Liver (tissue), 9 donors: ENCODE results near the gene UBE2D3. TPM values are rescaled to one million over a fixed set of nuclear protein-coding genes. Genes with fewer than 3 reads are reported as not detected.

Experiments
- DNase-seq: peaks from one replicate; pipeline ENCODE4 v3.0.0-alpha.2; 2017; ENCODE audit warnings: low spot score
- H3K27ac ChIP-seq, 2 donors: one replicate each; pipeline ENCODE4 v1.7.0; 2013; ENCODE audit warnings: inconsistent platforms in 2 of 2, low read length in 2 of 2, control low read depth in 1 of 2, low read depth in 1 of 2, mild to moderate bottlenecking in 1 of 2
- H3K27me3 ChIP-seq, 4 donors: one replicate each; pipeline versions ENCODE4 v1.6.1 to v1.7.0; 2013; ENCODE audit warnings: low read length in 3 of 4, inconsistent platforms in 1 of 4, mild to moderate bottlenecking in 1 of 4, moderate library complexity in 1 of 4; ENCODE audit not compliant: control insufficient read depth in 4 of 4, insufficient read depth in 4 of 4
- H3K36me3 ChIP-seq, 4 donors: one replicate each; pipeline versions ENCODE4 v1.6.1 to v1.7.0; 2013; ENCODE audit warnings: low read length in 3 of 4, mild to moderate bottlenecking in 3 of 4, low read depth in 1 of 4, moderate library complexity in 1 of 4; ENCODE audit not compliant: control insufficient read depth in 4 of 4, insufficient read depth in 3 of 4
- H3K4me1 ChIP-seq, 4 donors: one replicate each; pipeline versions ENCODE4 v1.6.1 to v1.7.0; 2013; ENCODE audit warnings: low read length in 3 of 4, mild to moderate bottlenecking in 3 of 4, moderate library complexity in 1 of 4; ENCODE audit not compliant: control insufficient read depth in 4 of 4, insufficient read depth in 4 of 4
- H3K4me3 ChIP-seq, 3 donors: one replicate each; pipeline versions ENCODE4 v1.6.1 to v1.7.0; 2013; ENCODE audit warnings: low read length in 3 of 3, control low read depth in 1 of 3, low read depth in 1 of 3, mild to moderate bottlenecking in 1 of 3
- H3K9ac ChIP-seq, 2 donors: one replicate each; pipeline ENCODE4 v1.7.0; 2013; ENCODE audit warnings: low read length in 2 of 2, mild to moderate bottlenecking in 2 of 2, moderate library complexity in 2 of 2, control low read depth in 1 of 2, low read depth in 1 of 2
- H3K9me3 ChIP-seq, 4 donors: one replicate each; pipeline versions ENCODE4 v1.6.1 to v1.7.0; 2013; ENCODE audit warnings: low read length in 3 of 4; ENCODE audit not compliant: control insufficient read depth in 4 of 4
- EGR1 ChIP-seq, 2 donors: IDR thresholded peaks; 2 replicates each; pipeline ENCODE4 v1.6.1; 2016 to 2018; ENCODE audit warnings: antibody characterized with exemption in 2 of 2, low read depth in 2 of 2
- HNF4A ChIP-seq, 2 donors: conservative IDR thresholded peaks; 2 replicates each; pipeline ENCODE4 v1.6.1; 2016; ENCODE audit warnings: antibody characterized with exemption in 2 of 2, mild to moderate bottlenecking in 2 of 2
- HNF4G ChIP-seq: IDR thresholded peaks from 2 replicates; pipeline ENCODE4 v1.6.1; 2016; ENCODE audit warnings: antibody characterized with exemption
- JUND ChIP-seq, 2 donors: IDR thresholded peaks; 2 replicates each; pipeline ENCODE4 v1.6.1; 2016; ENCODE audit warnings: antibody characterized with exemption in 2 of 2
- NR2F2 ChIP-seq: IDR thresholded peaks from 2 replicates; pipeline ENCODE4 v1.6.1; 2016; ENCODE audit warnings: antibody characterized with exemption
- RAD21 ChIP-seq, 2 donors: IDR thresholded peaks; 2 replicates each; pipeline ENCODE4 v1.6.1; 2016; ENCODE audit warnings: antibody characterized with exemption in 2 of 2, mild to moderate bottlenecking in 2 of 2
- RXRA ChIP-seq, 2 donors: IDR thresholded peaks; 2 replicates each; pipeline ENCODE4 v1.6.1; 2017 to 2018; ENCODE audit warnings: antibody characterized with exemption in 2 of 2, mild to moderate bottlenecking in 1 of 2
- SP1 ChIP-seq: IDR thresholded peaks from 2 replicates; pipeline ENCODE4 v1.6.1; 2018; ENCODE audit warnings: antibody characterized with exemption, mild to moderate bottlenecking
- TAF1 ChIP-seq: conservative IDR thresholded peaks from 2 replicates; pipeline ENCODE4 v1.6.1; 2016; ENCODE audit warnings: antibody characterized with exemption, mild to moderate bottlenecking
- YY1 ChIP-seq: IDR thresholded peaks from 2 replicates; pipeline ENCODE4 v1.6.1; 2016; ENCODE audit warnings: antibody characterized with exemption, mild to moderate bottlenecking
- WGBS: extraction: QIAGEN DNeasy Blood & Tissue Kit; methylation state at CpG from one replicate; pipeline ENCODE4 v1.1.7; 2013; 5-methylcytosine and 5-hydroxymethylcytosine counted together
- polyA plus RNA-seq, 2 donors: library from polyadenylated mRNA; stranded (reverse) in 1 of 2; unstranded in 1 of 2; fragments of 200-250 nt in 1 of 2; fragments of >200 nt in 1 of 2; fragmentation: Nextera tagmentation in 1 of 2; extraction: Ambion mirVana in 1 of 2; gene quantifications; one replicate each; pipeline versions ENCODE4 v1.2.1 to v1.2.3, GENCODE V29; 2013 to 2015
- total RNA-seq, 2 donors: library from RNA; depleted of rRNA; stranded (reverse); fragments of >200 nt; gene quantifications; one replicate each; pipeline ENCODE4 v1.2.3, GENCODE V29; 2014
- TF ChIP-seq, protein P1 (sequence below): fragments of 150-350 bp; IDR thresholded peaks from 2 replicates; pipeline ENCODE4 v1.5.1; 2017; ENCODE audit warnings: improper control_type of control experiment, low read depth, low read length; ENCODE audit not compliant: missing input control
- TF ChIP-seq, protein P2 (sequence below): IDR thresholded peaks from 2 replicates; pipeline ENCODE4 v1.6.1; 2016; ENCODE audit warnings: antibody characterized with exemption, mild to moderate bottlenecking
- TF ChIP-seq, protein P3 (sequence below): IDR thresholded peaks from 2 replicates; pipeline ENCODE4 v1.6.1; 2016; ENCODE audit warnings: antibody characterized with exemption
- TF ChIP-seq, protein P4 (sequence below): IDR thresholded peaks from 2 replicates; pipeline ENCODE4 v1.6.1; 2016; ENCODE audit warnings: antibody characterized with exemption
- donor health status: healthy.
- donor health status: healthy.
- donor health status: healthy.
- donor health status: healthy.
- donor health status: healthy.

Gene UBE2D3
- total and polyA plus RNA-seq, 4 donors: 133 to 231 (median 150) TPM

DNA sequence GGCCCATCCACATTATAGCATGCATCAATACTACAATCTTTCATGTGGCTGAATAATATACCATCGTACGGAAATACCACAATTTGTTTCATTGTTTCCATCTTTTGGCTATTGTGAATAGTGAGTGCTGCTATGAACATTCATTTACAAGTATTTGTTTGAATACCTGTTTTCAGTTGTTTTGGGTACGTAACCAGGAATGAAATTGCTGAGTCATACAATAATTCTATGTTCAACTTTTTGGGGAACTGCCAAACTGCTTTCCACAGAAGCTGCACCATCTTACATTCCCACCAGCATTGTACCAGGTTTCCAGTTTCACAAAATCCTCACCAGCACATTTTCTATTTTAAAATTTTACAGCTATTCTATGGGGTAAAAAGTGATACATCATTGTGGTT lies 38.0 kb downstream of the UBE2D3 start (continued):
- TF ChIP-seq, protein P1, sequence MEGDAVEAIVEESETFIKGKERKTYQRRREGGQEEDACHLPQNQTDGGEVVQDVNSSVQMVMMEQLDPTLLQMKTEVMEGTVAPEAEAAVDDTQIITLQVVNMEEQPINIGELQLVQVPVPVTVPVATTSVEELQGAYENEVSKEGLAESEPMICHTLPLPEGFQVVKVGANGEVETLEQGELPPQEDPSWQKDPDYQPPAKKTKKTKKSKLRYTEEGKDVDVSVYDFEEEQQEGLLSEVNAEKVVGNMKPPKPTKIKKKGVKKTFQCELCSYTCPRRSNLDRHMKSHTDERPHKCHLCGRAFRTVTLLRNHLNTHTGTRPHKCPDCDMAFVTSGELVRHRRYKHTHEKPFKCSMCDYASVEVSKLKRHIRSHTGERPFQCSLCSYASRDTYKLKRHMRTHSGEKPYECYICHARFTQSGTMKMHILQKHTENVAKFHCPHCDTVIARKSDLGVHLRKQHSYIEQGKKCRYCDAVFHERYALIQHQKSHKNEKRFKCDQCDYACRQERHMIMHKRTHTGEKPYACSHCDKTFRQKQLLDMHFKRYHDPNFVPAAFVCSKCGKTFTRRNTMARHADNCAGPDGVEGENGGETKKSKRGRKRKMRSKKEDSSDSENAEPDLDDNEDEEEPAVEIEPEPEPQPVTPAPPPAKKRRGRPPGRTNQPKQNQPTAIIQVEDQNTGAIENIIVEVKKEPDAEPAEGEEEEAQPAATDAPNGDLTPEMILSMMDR: no peak
- TF ChIP-seq HNF4G (no peak), RXRA (IDR thresholded peaks at IDR 0.05) (no peak)

DNA sequence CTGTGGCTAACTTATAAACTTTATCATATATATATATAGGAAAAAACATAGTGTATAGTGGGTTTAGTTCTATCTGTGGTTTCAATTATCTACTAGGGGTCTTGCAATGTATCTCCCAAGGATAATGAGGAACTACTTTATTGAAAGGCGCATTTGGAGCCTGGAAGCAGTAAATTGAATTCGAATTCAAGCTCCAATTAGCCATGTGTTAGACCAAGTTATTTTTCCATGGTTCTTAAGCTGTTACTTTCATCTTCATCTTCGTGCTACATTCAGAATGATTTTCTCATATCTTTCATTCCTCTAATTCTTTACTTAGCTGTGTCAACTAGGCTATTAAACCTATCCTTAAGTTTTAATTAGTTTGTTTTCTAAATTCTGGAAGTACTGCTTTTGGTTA lies 39.4 kb downstream of the UBE2D3 start:
- Histone ChIP-seq H3K4me3 (no peak overlapping the region), H3K4me1 (peaks cover 0 to 3% (median 0%) of the 10 kb centered on the region in 4 donors), H3K27ac (no peak overlapping the region), H3K36me3 (peaks cover 0 to 4% (median 1%) of the 10 kb centered on the region in 4 donors), H3K9me3 (peaks cover 0 to 3% (median 0%) of the 10 kb centered on the region in 4 donors), H3K9ac (no peak overlapping the region), H3K27me3 (no peaks in the 10 kb centered on the region)
- TF ChIP-seq EGR1 (IDR thresholded peaks at IDR 0.05; ENCODE audit: low read depth in 2 of 2): no peak
- TF ChIP-seq YY1: no peak
- no peak for TF ChIP-seq RAD21 (IDR thresholded peaks at IDR 0.05)
- TF ChIP-seq, protein P2, sequence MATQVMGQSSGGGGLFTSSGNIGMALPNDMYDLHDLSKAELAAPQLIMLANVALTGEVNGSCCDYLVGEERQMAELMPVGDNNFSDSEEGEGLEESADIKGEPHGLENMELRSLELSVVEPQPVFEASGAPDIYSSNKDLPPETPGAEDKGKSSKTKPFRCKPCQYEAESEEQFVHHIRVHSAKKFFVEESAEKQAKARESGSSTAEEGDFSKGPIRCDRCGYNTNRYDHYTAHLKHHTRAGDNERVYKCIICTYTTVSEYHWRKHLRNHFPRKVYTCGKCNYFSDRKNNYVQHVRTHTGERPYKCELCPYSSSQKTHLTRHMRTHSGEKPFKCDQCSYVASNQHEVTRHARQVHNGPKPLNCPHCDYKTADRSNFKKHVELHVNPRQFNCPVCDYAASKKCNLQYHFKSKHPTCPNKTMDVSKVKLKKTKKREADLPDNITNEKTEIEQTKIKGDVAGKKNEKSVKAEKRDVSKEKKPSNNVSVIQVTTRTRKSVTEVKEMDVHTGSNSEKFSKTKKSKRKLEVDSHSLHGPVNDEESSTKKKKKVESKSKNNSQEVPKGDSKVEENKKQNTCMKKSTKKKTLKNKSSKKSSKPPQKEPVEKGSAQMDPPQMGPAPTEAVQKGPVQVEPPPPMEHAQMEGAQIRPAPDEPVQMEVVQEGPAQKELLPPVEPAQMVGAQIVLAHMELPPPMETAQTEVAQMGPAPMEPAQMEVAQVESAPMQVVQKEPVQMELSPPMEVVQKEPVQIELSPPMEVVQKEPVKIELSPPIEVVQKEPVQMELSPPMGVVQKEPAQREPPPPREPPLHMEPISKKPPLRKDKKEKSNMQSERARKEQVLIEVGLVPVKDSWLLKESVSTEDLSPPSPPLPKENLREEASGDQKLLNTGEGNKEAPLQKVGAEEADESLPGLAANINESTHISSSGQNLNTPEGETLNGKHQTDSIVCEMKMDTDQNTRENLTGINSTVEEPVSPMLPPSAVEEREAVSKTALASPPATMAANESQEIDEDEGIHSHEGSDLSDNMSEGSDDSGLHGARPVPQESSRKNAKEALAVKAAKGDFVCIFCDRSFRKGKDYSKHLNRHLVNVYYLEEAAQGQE: no peak
- no peak for TF ChIP-seq SP1
- TF ChIP-seq, protein P3, sequence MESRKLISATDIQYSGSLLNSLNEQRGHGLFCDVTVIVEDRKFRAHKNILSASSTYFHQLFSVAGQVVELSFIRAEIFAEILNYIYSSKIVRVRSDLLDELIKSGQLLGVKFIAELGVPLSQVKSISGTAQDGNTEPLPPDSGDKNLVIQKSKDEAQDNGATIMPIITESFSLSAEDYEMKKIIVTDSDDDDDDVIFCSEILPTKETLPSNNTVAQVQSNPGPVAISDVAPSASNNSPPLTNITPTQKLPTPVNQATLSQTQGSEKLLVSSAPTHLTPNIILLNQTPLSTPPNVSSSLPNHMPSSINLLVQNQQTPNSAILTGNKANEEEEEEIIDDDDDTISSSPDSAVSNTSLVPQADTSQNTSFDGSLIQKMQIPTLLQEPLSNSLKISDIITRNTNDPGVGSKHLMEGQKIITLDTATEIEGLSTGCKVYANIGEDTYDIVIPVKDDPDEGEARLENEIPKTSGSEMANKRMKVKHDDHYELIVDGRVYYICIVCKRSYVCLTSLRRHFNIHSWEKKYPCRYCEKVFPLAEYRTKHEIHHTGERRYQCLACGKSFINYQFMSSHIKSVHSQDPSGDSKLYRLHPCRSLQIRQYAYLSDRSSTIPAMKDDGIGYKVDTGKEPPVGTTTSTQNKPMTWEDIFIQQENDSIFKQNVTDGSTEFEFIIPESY: no peak
- TF ChIP-seq HNF4G: no peak
- TF ChIP-seq NR2F2: no peak
- no peak for TF ChIP-seq HNF4A (conservative IDR thresholded peaks at IDR 0.05)
- TF ChIP-seq, protein P1: no peak
- no peak for TF ChIP-seq TAF1
- TF ChIP-seq, protein P4, sequence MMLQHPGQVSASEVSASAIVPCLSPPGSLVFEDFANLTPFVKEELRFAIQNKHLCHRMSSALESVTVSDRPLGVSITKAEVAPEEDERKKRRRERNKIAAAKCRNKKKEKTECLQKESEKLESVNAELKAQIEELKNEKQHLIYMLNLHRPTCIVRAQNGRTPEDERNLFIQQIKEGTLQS: no peak
- TF ChIP-seq JUND (IDR thresholded peaks at IDR 0.05): no peak
- no peak for DNase-seq
- 91% methylated on average over 3 of the region's 3 CpGs for WGBS
